Mononuclear cell (primary cell): Measurements from ENCODE around the gene SUMO1. TPM values are rescaled to one million over a fixed set of nuclear protein-coding genes. Genes with fewer than 3 reads are reported as not detected.
"Not testable (repeated sequence)": the region's sequence is repeated elsewhere in the genome, so short reads cannot be mapped to it uniquely, and the experiment has no call there.

Experiments
- H3K27me3 ChIP-seq: 2 replicates; pipeline ENCODE4 v1.6.0; 2011; ENCODE audit warnings: low read length, control low read depth; ENCODE audit not compliant: insufficient read depth
- H3K4me1 ChIP-seq: 2 replicates; pipeline ENCODE4 v1.5.1; 2011; ENCODE audit warnings: mild to moderate bottlenecking, low read length, control low read depth; ENCODE audit not compliant: insufficient read depth
- H3K4me3 ChIP-seq: 2 replicates; pipeline ENCODE4 v1.5.1; 2011; ENCODE audit warnings: mild to moderate bottlenecking, low read length, moderate library complexity
- H3K9me3 ChIP-seq: 2 replicates; pipeline ENCODE4 v1.5.1; 2011; ENCODE audit warnings: low read depth, mild to moderate bottlenecking, control low read depth, low read length
- total RNA-seq: library from RNA; depleted of rRNA; stranded (reverse); fragments of >200 nt; gene quantifications from one replicate; pipeline ENCODE4 v1.2.3, GENCODE V29; 2012

SUMO1 gene
- 100 TPM for total RNA-seq

GRCh38 chr2:202238234-202239197 is at the start of gene SUMO1:
Gene SUMO1, minus strand, starts transcription at chr2:202238597. Its CDS starts 146 bp downstream, at chr2:202238451.
- H3K4me3 ChIP-seq: peak within 1 kb of the TSS; percentile 81
- H3K4me1 ChIP-seq: peaks cover 25% of the 10 kb centered on the region
- H3K27me3 ChIP-seq: no peaks in the 10 kb centered on the region
- H3K9me3 ChIP-seq: no peaks in the 10 kb centered on the region

DNA sequence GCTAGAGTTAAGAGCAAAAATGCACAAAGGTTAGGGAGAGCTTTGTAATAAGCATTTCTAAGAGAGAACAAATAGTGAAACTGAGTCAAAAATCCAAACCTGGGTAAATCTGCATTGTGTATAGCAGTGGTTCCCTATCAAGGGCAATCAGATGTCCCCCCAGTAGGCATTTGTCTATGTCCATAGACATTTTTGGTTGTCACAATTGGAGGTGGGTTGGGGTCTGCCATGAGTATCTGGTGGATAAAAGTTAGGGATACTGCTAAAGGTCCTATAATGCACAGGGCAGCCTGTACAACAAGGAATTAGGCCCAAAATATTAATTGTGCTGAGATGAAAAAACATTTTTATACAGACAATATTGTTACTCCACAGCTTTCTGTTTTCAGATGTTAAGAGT is 48.2 kb upstream of the SUMO1 start:
- Histone ChIP-seq H3K9me3 (no peaks in the 10 kb centered on the region), H3K27me3 (no peaks in the 10 kb centered on the region), H3K4me1 (no peaks in the 10 kb centered on the region), H3K4me3 (no peak overlapping the region)

DNA sequence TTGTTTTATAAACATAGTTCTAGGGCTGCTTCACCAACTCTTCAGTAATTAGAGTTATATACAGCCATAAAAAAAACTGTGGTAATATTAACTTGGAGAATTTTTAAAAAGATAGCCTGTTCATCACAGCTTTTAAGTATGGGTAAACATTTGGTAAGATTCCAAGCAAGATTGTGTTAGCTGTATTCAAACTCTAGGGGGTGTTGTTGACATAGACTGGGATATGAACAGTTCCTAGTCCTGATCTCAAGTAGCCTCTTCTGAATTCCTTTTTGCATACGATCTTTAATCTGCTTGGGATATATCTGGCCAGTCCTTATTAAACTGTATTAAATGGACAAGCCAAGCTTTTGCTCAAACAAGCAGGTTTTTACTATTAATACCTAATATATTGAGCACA is 40.5 kb upstream of the SUMO1 start:
- H3K4me3 ChIP-seq: no peak overlapping the region
- H3K9me3 ChIP-seq: no peaks in the 10 kb centered on the region
- H3K4me1 ChIP-seq: no peaks in the 10 kb centered on the region
- H3K27me3 ChIP-seq: no peaks in the 10 kb centered on the region

DNA sequence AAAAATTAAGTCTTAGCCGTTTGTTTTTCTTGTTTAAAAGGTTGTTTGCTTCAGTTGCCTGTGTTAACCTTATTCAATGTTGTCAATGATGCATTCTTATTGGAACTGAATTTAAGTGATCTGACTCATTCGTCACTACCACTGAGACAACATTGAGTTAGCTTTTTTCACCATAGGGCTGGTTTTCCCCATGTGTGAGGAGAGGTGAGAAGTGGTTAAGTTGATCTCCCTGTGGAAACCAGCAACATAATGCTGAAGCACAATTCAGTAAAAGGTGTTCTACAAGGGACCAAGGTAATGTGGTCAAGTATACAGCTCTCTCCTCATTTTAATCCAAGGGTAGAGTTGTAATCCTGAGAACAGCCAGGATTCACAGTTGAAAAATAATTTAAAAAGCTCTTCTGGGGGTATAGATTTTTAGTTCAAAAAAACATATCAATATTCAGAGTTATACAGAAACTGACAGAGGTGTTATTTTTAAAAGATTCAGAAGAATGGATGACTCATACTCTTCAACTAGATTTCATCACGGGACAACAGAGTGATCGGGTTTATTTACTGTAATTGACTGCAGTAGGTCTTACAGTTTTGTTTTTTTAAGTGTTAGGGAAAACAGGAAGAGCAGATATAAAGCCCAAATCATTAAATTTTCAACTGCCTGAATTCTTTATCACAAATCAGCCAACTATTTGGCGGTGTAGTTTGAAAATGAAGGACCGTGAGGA is 39.8 kb upstream of the SUMO1 start:
- H3K4me3 ChIP-seq: no peak overlapping the region
- H3K27me3 ChIP-seq: no peaks in the 10 kb centered on the region
- H3K9me3 ChIP-seq: no peaks in the 10 kb centered on the region
- no peaks in the 10 kb centered on the region for H3K4me1 ChIP-seq

- H3K27me3 ChIP-seq, H3K9me3 ChIP-seq, H3K4me1 ChIP-seq, H3K4me3 ChIP-seq: not testable (repeated sequence)
Measured at GRCh38 chr2:202276078-202276720, 37.8 kb upstream of the SUMO1 start.

GRCh38 chr2:202270487-202270886 is 32.1 kb upstream of the SUMO1 start:
- no peaks in the 10 kb centered on the region for H3K9me3 ChIP-seq
- peaks cover 48% of the 10 kb centered on the region for H3K4me1 ChIP-seq
- no peak overlapping the region for H3K4me3 ChIP-seq

DNA sequence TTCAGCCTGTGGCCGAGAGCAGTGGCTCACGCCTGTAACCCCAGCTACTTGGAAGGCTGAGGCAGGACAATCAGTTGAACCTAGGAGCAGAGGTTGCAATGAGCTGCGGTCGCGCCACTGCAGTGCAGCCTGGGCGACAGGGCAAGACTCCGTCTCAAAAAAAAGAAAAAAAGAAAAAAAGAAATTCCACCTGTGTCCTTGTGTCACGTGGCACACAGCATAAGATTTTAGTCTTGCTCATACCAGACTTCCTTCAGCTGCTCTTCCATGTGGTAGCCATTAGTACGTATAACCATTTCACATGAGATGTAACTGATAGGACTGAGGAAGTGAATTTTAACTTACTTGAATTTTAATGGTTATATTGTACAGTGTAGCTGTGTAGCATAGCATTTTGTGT is 31.2 kb upstream of the SUMO1 start:
- Histone ChIP-seq H3K4me3 (no peak overlapping the region), H3K4me1 (peaks cover 51% of the 10 kb centered on the region), H3K9me3 (no peaks in the 10 kb centered on the region), H3K27me3 (no peaks in the 10 kb centered on the region)

More at GRCh38 chr2:202270487-202270886, 32.1 kb upstream of the SUMO1 start:
- no peaks in the 10 kb centered on the region for H3K27me3 ChIP-seq

DNA sequence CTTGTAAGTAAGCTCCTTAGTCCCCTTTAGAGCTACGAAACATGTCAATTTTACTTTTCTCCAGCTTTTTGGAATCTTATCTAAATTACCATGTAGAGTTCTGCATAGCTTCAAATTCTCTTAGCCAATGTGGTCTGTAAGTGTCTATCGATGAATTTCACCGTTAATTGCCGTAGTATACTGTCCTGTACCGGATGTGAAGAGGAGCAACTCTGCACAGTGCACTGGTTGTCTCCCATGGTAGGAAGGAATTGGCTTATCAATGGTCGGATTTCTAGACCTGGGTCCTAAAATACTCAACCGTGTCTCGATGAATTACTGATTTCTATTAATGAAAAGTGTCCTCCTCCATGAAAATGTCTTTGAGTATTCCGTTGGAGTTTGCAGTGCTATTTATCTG is 29.1 kb upstream of the SUMO1 start:
- H3K4me3 ChIP-seq: peak overlapping the region; percentile 100
- H3K9me3 ChIP-seq: no peaks in the 10 kb centered on the region
- H3K4me1 ChIP-seq: peaks cover 53% of the 10 kb centered on the region
- no peaks in the 10 kb centered on the region for H3K27me3 ChIP-seq

DNA sequence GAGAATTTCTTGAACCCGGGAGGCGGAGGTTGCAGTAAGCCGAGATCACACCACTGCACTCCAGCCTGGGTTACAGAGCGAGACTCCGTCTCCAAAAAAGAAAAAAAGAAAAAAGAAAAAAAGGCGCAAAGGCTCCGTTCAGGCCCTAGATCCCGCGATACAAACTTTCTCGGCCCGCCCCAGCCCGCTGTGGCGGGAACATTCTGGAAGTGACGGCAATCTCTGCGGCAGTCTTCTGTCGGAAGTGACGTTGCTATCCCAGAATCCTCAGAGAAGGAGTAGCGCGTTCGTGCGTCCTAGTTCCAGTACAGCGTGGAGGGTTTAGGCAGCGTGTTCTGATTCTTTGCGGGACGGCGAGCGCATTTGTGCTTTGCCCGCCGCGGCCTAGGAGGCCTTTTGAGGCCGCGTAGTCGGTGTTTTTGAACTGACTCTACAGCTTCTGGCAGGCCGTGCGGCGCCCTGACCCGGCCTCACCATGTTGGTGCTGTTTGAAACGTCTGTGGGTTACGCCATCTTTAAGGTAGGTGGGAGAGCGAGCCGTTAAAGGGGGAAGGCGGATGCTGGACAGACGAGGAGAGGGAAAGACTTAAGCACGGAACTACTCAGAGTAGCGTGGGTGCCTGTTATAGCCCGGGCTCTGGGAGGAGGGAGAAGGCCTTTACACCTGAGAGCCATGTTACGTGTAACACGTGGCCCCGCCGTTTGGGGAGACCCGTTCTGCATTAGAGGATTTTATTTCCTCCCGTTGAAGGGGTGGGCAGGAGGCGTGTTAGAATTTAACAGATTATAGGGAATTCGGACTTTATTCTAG is 27.3 kb upstream of the SUMO1 start, which contains the start of gene NOP58:
NOP58 (plus strand) TSS at position 297 of the 811 bp plus-strand sequence; CDS start at position 476, 179 bp downstream.
- no peaks in the 10 kb centered on the region for H3K9me3 ChIP-seq
- no peaks in the 10 kb centered on the region for H3K27me3 ChIP-seq
- H3K4me1 ChIP-seq: peaks cover 42% of the 10 kb centered on the region
- peak within 1 kb of the TSS; percentile 100 for H3K4me3 ChIP-seq

- H3K4me1 ChIP-seq: peaks cover 8% of the 10 kb centered on the region
- H3K9me3 ChIP-seq: no peaks in the 10 kb centered on the region
- no peak overlapping the region for H3K4me3 ChIP-seq
- no peaks in the 10 kb centered on the region for H3K27me3 ChIP-seq
Measured at GRCh38 chr2:202261531-202261930, 23.1 kb upstream of the SUMO1 start.

- no peaks in the 10 kb centered on the region for H3K9me3 ChIP-seq
- no peaks in the 10 kb centered on the region for H3K27me3 ChIP-seq
- no peaks in the 10 kb centered on the region for H3K4me1 ChIP-seq
- no peak overlapping the region for H3K4me3 ChIP-seq
Measured at GRCh38 chr2:202251494-202251893, 13.1 kb upstream of the SUMO1 start.

DNA sequence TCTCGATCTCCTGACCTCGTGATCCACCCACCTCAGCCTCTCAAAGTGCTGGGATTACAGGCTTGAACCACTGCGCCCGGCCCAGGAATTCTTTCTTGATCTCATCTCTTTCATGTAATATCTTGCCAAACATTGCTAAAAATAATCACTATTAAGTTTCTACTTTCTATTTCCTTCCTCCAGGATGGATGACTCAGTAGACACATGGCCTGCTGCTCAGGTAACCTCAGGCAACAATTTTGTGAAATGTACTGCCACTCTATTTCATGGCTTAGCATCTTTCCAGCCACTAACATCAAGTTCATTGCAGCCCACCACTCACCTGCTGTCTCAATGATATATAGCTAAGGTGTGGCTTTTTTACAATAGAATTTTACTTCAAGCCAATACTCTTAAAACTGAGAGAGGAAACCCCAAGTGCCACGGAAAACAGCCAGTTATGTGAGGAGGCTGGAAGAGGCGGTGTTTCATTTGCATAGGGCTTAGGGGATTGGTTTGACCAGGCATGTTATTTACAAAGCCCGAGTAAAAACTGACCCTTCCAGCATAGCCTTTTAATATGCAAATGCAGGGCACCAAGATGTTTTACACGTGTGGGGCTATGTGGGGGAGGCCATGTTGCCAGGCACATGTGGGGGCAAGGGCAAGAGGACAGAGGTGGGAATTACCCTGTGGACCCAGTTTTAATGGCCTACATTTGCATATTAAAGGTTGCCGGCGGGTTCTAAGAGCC is 11.3 kb upstream of the SUMO1 start:
- Histone ChIP-seq H3K4me1 (no peaks in the 10 kb centered on the region), H3K4me3 (no peak overlapping the region), H3K9me3 (no peaks in the 10 kb centered on the region), H3K27me3 (no peaks in the 10 kb centered on the region)

- H3K4me1 ChIP-seq, H3K27me3 ChIP-seq, H3K9me3 ChIP-seq, H3K4me3 ChIP-seq: not testable (repeated sequence)
Measured at GRCh38 chr2:202247710-202248109, 9.3 kb upstream of the SUMO1 start.

DNA sequence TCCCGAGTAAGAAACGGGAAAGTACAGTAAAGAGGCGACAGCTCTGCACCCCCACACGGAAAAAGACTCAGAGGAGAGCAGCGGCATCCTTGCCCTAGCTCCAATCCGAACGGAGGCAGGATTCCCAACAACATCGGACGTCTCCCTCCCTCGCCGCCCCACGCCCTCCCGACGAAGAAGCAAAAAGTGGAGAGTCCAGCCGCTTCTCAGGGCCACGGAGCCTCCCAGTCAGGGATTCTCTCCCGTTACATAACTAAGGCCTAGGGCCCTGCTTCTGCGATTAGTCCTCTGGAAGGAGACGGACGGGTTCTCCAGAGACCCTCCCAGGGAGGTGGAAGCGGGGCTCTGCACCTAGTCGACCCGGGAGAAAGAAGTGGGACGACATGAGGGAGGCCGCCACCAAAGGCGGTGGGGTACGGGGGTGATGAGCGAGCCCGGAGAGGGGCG is 587 bp downstream of the SUMO1 start:
- Histone ChIP-seq H3K4me1 (peaks cover 25% of the 10 kb centered on the region), H3K4me3 (peak overlapping the region; percentile 81)

More for the DNA sequence above, 587 bp downstream of the SUMO1 start:
- H3K27me3 ChIP-seq: no peaks in the 10 kb centered on the region
- no peaks in the 10 kb centered on the region for H3K9me3 ChIP-seq
